GM10847 (cell line): ENCODE measurements around the gene DCTD.

Source experiments
- POLR2A ChIP-seq: IDR thresholded peaks from 2 replicates; pipeline ENCODE4 v1.6.1; 2011; ENCODE audit not compliant: insufficient read length; ENCODE audit errors: extremely low read depth

DCTD gene

DNA sequence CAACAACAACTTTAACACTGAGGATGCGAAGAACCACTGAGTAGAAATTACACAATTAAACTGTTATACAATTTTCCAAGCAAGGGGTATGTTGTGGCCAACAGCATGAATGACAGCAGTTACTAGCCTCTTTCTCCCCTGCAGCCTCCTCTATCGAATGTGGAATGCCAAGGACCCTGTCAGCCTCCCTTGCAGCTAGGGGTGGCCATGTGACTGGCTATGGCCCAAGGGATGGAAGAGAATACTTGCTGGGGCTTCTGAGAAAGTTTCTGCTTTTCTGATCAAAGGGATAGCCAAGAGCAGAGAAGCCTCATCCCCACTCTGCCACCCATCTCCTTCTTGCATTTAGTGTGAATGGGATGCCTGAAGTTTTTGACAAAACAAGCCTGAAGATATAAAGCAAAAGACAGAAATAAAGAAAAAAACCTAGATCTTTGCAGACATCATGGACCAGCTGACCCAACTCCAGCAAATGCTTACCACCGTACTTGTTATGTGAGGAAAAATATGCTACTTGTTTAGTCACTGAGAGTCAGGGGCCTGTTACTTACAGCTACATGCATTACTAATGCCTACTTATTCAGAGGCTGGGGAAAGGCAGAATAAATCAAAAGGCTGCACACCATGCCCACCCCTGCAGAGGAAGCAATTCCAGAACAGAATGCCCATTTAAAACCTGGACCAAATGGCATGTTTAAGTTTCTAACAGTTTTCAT lies 32.0 kb downstream of the DCTD start:
- TF ChIP-seq POLR2A: no peak

DNA sequence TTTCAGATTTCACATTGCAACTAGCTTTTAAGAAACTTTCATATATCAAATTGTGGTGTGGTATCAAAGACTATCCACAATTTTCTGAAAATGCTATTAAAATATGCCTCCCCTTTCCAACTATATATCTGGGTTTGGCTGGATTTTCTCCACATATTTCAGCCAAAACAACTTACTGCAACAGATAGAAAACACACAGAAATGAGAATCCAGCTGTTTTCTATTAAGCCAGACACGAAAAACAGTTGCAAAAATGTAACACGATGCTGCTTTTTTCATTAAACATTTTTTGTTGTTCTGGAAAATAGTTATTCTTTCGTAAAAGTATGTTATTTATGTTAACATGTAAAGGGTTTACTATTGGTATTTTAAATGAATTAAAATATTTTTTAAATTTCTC lies 33.1 kb downstream of the DCTD start:
- no peak for TF ChIP-seq POLR2A

DNA sequence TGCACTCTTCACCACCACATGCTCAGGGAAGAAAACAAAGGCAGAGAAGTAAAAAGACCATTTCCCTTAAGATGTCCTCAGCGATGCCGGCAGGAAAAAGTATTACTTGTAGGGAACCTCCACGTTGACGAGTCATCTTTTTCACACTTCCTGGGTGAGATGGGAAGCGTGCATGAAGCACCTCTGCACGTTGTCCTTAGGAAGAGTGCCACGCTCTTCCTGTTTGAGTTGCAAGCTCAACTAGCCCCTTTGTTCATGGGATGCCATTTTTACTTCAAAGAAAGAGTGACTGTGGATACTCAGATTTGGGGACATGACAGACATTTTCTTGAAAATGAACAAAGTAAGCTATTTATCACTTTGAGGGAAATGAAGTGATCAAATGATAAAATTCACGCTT lies 33.8 kb downstream of the DCTD start:
- TF ChIP-seq POLR2A: no peak

DNA sequence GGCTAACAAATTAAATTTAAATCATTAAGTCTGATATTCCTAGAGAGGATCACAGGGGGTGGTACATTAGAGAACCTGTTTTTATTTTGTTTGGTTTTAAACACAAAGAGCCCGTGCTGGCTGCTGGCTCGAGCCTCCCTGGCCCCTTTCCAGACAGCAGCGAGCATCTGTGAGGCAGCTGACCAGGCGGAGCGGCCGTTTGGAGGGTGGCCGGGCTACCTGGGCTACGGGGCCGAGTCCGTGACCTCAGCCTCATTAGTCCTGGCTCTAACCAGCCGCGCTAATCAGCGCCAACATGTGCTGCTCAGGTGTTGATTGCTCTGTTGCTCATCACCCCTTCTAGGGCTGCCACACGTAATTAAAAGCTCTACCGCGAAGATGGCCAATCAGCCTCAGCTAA lies 35.3 kb downstream of the DCTD start:
- TF ChIP-seq POLR2A: no peak

DNA sequence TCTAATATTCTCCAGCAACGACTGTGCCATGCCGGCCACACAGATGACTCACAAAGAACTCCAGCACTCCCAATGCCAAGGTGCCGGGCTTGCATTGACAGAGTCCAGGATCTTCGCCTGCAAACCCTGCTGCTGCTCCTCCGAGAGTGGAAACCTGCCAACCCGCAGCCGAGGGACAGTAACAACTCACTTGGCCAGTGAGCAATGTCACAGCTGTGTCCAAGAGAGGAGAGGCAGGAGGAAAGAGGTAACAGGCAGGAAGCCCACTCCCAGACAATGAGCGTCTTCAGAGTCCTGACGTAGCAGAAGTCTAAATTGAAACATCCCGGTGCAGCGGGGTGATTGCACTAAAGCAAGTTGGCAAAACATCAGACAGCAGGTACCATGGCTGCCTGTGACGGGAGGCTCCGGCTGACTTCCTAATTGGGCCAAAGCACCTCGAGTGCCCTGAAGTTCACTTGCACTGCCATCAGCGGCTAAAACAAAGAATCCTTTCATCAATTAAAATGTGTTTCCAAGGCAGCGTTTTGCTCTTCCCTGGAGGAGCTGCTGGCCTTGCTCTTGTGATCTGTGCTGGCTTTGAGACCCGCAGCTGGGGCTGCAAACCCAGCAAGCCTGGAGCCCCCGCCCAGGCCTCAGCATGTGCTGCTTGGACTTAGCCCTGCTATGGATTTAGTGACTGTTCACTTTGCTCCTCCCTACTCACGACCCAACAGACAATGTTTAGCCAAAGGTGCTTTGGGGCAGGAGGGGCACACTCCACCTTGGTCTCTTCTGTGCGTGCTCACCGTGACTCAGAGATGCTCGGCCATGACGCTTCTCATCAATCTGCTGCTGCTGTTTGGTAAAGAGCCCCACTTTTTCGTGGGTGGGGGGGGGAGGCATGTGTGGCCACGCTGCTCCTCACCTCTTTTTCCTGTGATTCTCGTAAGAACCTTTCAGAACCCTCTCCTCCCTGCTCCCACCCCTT lies 36.5 kb downstream of the DCTD start:
- TF ChIP-seq POLR2A: no peak

DNA sequence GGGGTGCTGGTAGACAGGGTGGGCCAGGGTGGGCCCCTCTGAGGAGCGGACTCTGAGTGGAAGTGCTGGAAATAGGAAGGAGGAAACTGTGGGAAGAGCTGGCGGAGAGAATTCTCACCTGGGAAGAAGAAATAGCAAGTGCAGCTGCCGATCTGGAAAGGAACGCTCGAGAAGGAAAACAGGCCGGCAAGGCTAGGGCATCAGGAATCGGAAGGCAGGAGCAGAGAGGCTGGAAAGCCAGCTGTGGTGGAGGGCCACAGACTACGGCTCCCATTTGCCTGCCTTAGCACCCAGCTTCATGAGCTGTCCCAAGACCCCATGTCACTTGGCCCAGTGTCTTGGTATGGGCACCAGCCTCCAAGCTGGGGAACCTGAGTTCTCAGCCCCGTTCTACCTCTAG lies 37.3 kb downstream of the DCTD start:
- no peak for TF ChIP-seq POLR2A

DNA sequence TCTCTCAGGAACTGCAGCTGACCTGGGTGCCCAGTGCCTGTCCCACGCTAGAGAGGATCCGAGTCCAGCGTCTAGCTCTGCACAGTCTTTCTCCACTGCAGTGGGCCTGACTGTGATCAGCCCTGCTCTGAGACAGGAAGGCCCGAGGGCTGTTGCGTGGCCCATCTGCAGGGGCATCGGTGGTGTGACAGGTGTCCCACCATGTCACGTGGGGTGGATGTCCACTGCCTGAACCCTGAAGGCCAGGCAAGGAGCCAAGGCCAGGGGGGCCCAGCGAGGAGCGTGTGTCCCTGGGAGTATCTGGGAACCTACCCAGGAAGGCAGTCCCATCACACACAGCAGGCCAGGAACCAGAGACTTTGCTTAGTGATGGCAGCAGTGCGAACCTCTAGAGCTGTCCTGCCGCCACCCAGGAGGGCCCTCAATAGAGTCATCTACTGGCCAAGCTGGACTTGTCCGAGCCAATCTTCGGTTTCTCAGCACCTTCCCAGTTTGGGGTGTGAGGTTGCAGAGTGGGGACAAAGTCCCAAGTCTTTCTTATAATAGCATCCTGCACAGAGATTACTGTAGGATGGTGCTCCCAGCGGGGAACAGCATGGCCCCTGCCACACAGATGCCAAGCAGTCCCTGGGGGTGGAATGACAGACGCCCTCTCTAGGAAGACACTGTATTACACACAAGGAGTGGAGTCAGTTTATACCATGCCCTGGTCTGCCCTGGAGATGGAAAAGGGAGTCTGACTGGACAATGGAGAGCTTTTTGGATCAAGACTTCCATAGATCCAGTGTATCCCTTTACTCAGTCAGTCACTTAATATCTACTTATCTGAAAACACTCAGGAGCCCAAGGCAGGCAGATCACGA lies 38.3 kb downstream of the DCTD start:
- TF ChIP-seq POLR2A: no peak

DNA sequence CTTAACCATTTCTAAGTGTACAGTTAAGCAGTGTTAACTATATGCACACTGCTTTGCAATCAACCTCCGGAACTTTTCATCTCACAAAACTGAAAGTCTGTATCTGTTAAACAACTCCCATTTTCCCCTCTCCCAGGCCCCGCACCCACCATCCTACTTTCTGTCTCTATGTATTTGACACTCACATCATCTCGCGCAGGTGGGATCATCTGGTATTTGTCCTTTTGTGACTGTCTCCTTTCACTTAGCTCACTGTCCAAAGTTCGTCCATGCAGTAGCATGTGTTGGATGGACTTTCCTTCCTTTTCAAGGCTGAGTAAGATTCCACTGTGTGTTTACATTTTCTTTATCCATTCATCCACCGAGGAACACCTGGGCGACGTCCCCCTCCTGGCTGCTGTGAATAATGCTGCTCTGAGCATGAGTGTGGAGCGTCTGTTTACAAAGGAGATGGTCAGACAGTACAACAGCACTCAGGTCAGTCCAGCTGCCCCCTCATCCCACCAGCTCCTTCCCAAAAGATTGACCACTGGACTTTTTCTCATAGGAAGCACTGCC lies 39.8 kb downstream of the DCTD start:
- TF ChIP-seq POLR2A: no peak

DNA sequence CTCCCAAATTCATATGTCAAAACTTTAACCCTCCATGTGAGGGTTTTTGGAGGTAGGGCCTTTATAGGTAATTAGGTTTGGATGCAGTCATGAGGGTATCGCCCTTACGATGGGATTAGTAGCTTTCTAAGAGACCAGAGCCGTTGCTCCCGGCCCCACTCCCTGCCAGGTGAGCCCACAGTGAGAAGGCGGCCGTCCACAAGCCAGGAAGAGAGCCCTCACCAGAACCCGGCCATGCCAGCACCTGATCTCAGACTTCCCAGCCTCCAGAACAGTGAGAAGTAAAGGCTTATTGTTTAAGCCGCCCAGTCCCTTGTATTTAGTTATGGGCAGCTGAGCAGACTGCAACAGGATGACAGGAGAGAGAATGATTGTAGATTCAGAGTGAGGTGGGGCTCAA lies 40.8 kb downstream of the DCTD start:
- TF ChIP-seq POLR2A: no peak

DNA sequence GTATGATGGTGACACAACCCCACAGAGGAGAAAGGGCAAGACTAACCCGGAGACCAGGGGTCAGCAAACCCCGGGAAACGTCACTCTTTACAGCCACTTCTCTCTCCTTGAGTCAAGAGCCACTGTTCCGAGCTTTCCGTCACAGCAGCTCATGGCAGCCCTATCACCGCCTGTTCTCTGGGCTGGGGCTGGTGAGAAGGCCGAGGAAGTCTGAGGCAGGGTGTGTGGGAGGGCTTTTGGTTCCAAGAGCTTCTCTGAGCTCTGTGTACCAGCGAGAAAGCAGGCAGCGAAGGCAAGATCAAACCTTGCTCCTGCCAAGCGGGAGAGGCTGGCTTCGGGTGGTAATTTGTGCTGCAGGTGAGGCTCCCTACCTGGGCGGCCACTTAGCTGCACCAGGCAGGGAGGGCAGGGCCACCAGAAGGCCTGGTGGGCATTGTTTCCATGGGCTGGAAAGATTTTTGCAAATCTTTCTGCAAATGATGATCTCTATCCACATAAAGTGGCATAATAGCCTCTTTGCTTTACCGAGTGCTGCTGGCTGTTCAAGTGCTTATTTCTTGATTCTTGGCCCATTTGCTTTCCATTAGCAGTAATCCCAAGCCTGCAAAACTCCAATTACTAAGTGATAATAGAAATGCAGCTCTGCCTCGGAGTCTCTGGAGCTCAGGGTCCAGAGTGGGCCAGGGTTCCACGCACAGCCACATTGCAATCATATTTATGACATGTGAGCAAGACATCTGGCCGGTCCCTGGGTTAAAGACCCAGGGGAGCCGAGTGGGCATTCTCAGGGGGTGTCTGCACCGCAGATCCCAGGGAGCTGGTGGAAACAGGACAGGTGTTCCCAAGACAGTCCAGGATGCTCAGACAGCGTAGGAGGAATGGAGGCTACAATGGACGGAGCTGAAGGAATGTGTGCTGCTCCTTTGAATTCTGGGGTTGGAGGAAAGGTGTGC lies 41.5 kb downstream of the DCTD start:
- TF ChIP-seq POLR2A: no peak

DNA sequence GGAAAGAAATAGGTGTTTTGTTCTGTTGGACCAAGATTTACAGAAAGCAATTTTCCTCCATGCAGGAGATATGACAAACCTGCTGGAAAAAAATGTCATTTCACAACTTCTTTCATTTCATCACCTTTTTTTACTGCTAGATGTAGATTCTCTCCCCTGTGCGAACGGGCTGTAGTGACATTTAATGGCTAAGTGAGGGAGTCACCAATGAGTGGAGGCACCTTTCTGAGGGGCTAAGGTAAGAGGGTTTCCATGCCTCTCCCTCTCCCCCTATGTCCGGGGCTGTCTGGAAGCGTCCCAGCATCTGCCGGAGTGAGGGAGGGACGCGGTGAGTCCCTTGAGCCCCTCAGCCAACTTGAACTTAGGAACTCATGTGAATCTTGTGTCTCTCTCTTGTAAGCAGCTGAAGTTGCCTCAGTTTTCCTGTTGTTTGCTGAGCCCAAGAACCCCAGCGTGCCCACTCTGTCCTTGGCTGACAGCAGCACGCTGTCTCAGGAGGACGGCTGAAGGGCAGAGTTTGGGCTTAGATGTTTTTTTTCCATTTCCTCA lies 42.3 kb downstream of the DCTD start:
- TF ChIP-seq POLR2A: no peak

DNA sequence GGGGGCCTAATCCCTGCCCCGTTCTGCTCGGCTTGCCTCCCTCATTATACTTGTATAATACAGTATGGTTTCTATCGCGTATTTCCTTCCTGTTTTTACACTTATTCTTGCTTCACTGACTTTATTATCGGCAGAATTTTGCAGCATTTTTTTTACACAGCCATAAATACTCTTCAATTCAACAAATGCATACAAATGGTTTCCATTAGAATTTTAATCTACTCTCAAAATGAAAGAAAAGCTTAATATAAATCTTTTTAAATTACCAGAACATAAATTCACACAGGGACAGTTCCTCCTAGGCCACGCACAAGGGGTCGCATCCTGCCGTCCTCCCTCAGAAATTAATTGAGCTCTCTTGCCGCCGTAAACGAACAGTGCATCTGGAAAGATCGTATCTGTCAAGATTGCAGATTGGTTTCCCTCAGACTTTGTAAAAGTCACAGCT lies 42.9 kb downstream of the DCTD start:
- TF ChIP-seq POLR2A: no peak

DNA sequence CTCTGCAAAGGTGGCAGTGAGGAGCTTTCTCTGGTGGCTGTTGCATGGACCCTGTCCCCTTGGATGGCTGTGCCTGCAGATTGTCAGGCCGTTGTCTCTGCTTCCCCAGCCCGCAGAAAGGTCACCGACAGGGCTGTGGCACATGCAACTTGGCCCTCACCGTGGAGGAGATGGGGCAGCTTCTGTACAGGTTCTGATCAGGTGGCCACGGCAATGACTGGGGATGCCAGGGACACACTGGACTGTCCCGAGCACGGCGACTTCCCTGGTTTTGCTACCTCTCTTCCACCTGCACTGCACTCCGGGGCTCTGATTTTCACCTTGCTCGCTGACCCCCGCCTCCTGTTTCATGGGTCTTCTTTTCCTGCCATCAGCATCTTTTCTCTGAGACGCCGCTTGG lies 43.5 kb downstream of the DCTD start:
- no peak for TF ChIP-seq POLR2A

DNA sequence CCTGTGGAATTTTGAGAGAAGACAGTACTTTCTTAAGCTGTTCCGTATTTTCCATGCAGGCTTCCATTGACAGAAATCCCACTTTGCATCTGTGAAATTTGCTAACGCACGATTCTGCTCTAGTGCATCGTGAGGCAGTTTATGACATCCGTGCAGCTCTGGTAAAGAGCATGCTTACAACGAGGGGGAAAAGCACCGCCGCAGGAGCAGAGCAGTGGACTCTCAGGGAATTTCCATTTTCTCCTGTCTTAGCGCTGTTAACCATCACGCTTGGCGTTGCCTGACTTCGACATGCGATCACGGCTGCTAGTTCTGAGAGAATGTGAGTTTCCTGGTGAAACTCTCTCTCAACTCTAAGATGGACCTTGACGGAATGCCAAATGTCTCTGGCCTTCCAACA lies 43.9 kb downstream of the DCTD start:
- TF ChIP-seq POLR2A: no peak
